ENCODE results near the gene CDH22. TPM values are rescaled to one million over a fixed set of nuclear protein-coding genes. Genes with fewer than 3 reads are reported as not detected.

Gene CDH22
- total and polyA plus RNA-seq, 2 experiments from 2014 or later, result not detected

GRCh38 chr20:46157076-46157592 lies 151.2 kb downstream of the CDH22 start:
- Histone ChIP-seq H3K4me3 (no peak overlapping the region), H3K27me3 (no peaks in the 10 kb centered on the region), H3K9me3 (ENCODE audit: low read depth) (no peaks in the 10 kb centered on the region), H3K36me3 (no peaks in the 10 kb centered on the region), H3K27ac (no peak overlapping the region), H3K4me1 (ENCODE audit: low read depth) (no peaks in the 10 kb centered on the region)
- no peak for TF ChIP-seq CTCF (IDR thresholded peaks at IDR 0.05; ENCODE audit: low read depth, low read length)
- no peak for DNase-seq (ENCODE audit: low read depth in 1 of 2, low spot score in 1 of 2)

- H3K4me3 ChIP-seq, result no peak overlapping the region
- no peaks in the 10 kb centered on the region for H3K36me3 ChIP-seq
- no peak overlapping the region for H3K27ac ChIP-seq
- H3K27me3 ChIP-seq, result no peaks in the 10 kb centered on the region
- H3K9me3 ChIP-seq (ENCODE audit: low read depth), result no peaks in the 10 kb centered on the region
- H3K4me1 ChIP-seq (ENCODE audit: low read depth), result no peaks in the 10 kb centered on the region
- no peak for TF ChIP-seq CTCF (IDR thresholded peaks at IDR 0.05; ENCODE audit: low read depth, low read length)
- no peak for DNase-seq (ENCODE audit: low read depth in 1 of 2, low spot score in 1 of 2)
These were observed 152.2 kb downstream of the CDH22 start for GRCh38 chr20:46156065-46156464.

GRCh38 chr20:46154796-46155195 lies 153.5 kb downstream of the CDH22 start:
- no peaks in the 10 kb centered on the region for H3K27me3 ChIP-seq
- no peak for TF ChIP-seq CTCF (IDR thresholded peaks at IDR 0.05; ENCODE audit: low read depth, low read length)
- H3K9me3 ChIP-seq (ENCODE audit: low read depth), result no peaks in the 10 kb centered on the region
- no peaks in the 10 kb centered on the region for H3K36me3 ChIP-seq
- no peak for DNase-seq (ENCODE audit: low read depth in 1 of 2, low spot score in 1 of 2)
- H3K27ac ChIP-seq, result no peak overlapping the region
- H3K4me1 ChIP-seq (ENCODE audit: low read depth), result no peaks in the 10 kb centered on the region
- no peak overlapping the region for H3K4me3 ChIP-seq

GRCh38 chr20:46154305-46154704 lies 154.0 kb downstream of the CDH22 start:
- H3K27ac ChIP-seq, result no peak overlapping the region
- TF ChIP-seq CTCF (IDR thresholded peaks at IDR 0.05; ENCODE audit: low read depth, low read length), result no peak
- no peaks in the 10 kb centered on the region for H3K9me3 ChIP-seq (ENCODE audit: low read depth)
- no peak overlapping the region for H3K4me3 ChIP-seq
- DNase-seq (ENCODE audit: low read depth in 1 of 2, low spot score in 1 of 2), result no peak
- no peaks in the 10 kb centered on the region for H3K36me3 ChIP-seq
- H3K4me1 ChIP-seq (ENCODE audit: low read depth), result no peaks in the 10 kb centered on the region
- H3K27me3 ChIP-seq, result no peaks in the 10 kb centered on the region

GRCh38 chr20:46152824-46153586 lies 155.3 kb downstream of the CDH22 start:
- Histone ChIP-seq H3K9me3 (ENCODE audit: low read depth) (no peaks in the 10 kb centered on the region), H3K27ac (no peak overlapping the region), H3K4me1 (ENCODE audit: low read depth) (no peaks in the 10 kb centered on the region), H3K4me3 (no peak overlapping the region), H3K36me3 (no peaks in the 10 kb centered on the region), H3K27me3 (no peaks in the 10 kb centered on the region)
- no peak for TF ChIP-seq CTCF (IDR thresholded peaks at IDR 0.05; ENCODE audit: low read depth, low read length)
- DNase-seq (ENCODE audit: low read depth in 1 of 2, low spot score in 1 of 2), result no peak
